H1 (cell line): ENCODE results near the gene POU2AF3. TPM values are rescaled to one million over a fixed set of nuclear protein-coding genes. Genes with fewer than 3 reads are reported as not detected.

Experiments used
- CTCF ChIA-PET: fragments of 300-600 bp; sonication (Branson Sonifier 250); formaldehyde crosslinking; loops from one replicate; lab custom pipeline; 2021; ENCODE audit not compliant: partially characterized antibody; lab: Charles Lee
- POLR2A ChIA-PET: fragments of 300-600 bp; sonication (Branson Sonifier 250); formaldehyde crosslinking; loops from one replicate; lab custom pipeline; 2021; ENCODE audit warnings: inconsistent platforms; ENCODE audit not compliant: partially characterized antibody; lab: Charles Lee
- DNase-seq, 2 experiments: peaks; one replicate each; pipeline versions ENCODE4 v3.0.0 to v3.0.0-alpha.2; 2010 to 2022; ENCODE audit warnings: low spot score in 2 of 2, low read depth in 1 of 2, mixed read lengths in 1 of 2
- FAIRE-seq: peaks from 2 replicates; lab custom pipeline; 2011; peaks lifted over from hg19 to GRCh38; lab: Jason Lieb, UNC
- H2AFZ ChIP-seq: 2 replicates; pipeline ENCODE4 v1.8.1; 2012; ENCODE audit warnings: low read length, inconsistent platforms
- H2AK5ac ChIP-seq: 2 replicates; pipeline ENCODE4 v1.6.1; 2013; ENCODE audit warnings: low read depth, low read length
- H2BK120ac ChIP-seq: replicated peaks from 2 replicates; pipeline ENCODE3; 2013; ENCODE audit warnings: low read depth, low read length, inconsistent platforms
- H2BK12ac ChIP-seq: 2 replicates; pipeline ENCODE4 v1.6.1; 2013; ENCODE audit warnings: low read depth, low read length
- H2BK15ac ChIP-seq: 2 replicates; pipeline ENCODE4 v1.6.1; 2013; ENCODE audit warnings: low read length
- H2BK20ac ChIP-seq: 2 replicates; pipeline ENCODE4 v1.6.1; 2013; ENCODE audit warnings: low read length
- H2BK5ac ChIP-seq: 2 replicates; pipeline ENCODE4 v1.6.1; 2013; ENCODE audit warnings: low read depth, low read length
- H3K14ac ChIP-seq: 2 replicates; pipeline ENCODE4 v1.6.1; 2013; ENCODE audit warnings: inconsistent platforms; ENCODE audit not compliant: insufficient read length
- H3K18ac ChIP-seq: 2 replicates; pipeline ENCODE4 v1.6.1; 2013; ENCODE audit warnings: low read length; ENCODE audit errors: extremely low read depth
- H3K23ac ChIP-seq: 2 replicates; pipeline ENCODE4 v1.6.1; 2013; ENCODE audit warnings: inconsistent platforms; ENCODE audit not compliant: insufficient read length
- H3K23me2 ChIP-seq: 2 replicates; pipeline ENCODE4 v1.6.1; 2013; ENCODE audit warnings: low read depth, low read length
- H3K27ac ChIP-seq: 2 replicates; pipeline ENCODE4 v1.6.1; 2011; ENCODE audit warnings: low read depth, low read length, inconsistent platforms
- H3K27me3 ChIP-seq, 4 experiments: replicated peaks in 1 of 4; 1 replicate in 1 of 4; 2 replicates in 3 of 4; pipeline versions ENCODE4 v1.6.1 to v1.8.1; 2011 to 2013; ENCODE audit warnings: low read length in 3 of 4, mild to moderate bottlenecking in 3 of 4, inconsistent platforms in 2 of 4, mixed read lengths in 2 of 4, moderate library complexity in 1 of 4; ENCODE audit not compliant: control insufficient read depth in 3 of 4, insufficient read depth in 3 of 4; ENCODE audit errors: extremely low read depth in 1 of 4
- H3K36me3 ChIP-seq, 4 experiments: 2 replicates each; pipeline versions ENCODE4 v1.6.1 to v1.8.1; 2011 to 2013; ENCODE audit warnings: mild to moderate bottlenecking in 4 of 4, low read length in 3 of 4, moderate library complexity in 2 of 4, control low read depth in 1 of 4, inconsistent platforms in 1 of 4; ENCODE audit not compliant: insufficient read depth in 4 of 4, control insufficient read depth in 2 of 4
- H3K4ac ChIP-seq: replicated peaks from 2 replicates; pipeline ENCODE3; 2013; ENCODE audit warnings: low read length, low read depth, mixed read lengths, inconsistent platforms; ENCODE audit not compliant: insufficient read length
- H3K4me1 ChIP-seq, 4 experiments: replicated peaks in 1 of 4; 1 replicate in 1 of 4; 2 replicates in 3 of 4; pipeline versions ENCODE4 v1.6.1 to v1.8.1; 2011 to 2013; ENCODE audit warnings: low read length in 3 of 4, inconsistent platforms in 2 of 4, mixed read lengths in 1 of 4; ENCODE audit not compliant: insufficient read depth in 4 of 4, control insufficient read depth in 3 of 4
- H3K4me2 ChIP-seq, 2 experiments: 2 replicates each; pipeline versions ENCODE4 v1.6.1 to v1.8.1; 2011 to 2013; ENCODE audit warnings: low read depth in 2 of 2, low read length in 2 of 2, control low read depth in 1 of 2, inconsistent platforms in 1 of 2, mild to moderate bottlenecking in 1 of 2; ENCODE audit not compliant: insufficient read depth in 1 of 2
- H3K4me3 ChIP-seq, 4 experiments: fragments of 200-600, 300-600 bp in 1 of 4; sonication (generic), shearing (Covaris generic), sonication (Bioruptor Twin) in 1 of 4; 2 replicates each; pipeline versions ENCODE4 v1.5.1 to v1.8.1; 2011 to 2016; ENCODE audit warnings: low read length in 4 of 4, low read depth in 3 of 4, control low read depth in 2 of 4, inconsistent platforms in 2 of 4, mild to moderate bottlenecking in 2 of 4, mixed read lengths in 1 of 4, moderate library complexity in 1 of 4; ENCODE audit not compliant: insufficient read depth in 2 of 4; ENCODE audit errors: extremely low read depth in 1 of 4
- H3K56ac ChIP-seq: replicated peaks from 2 replicates; pipeline ENCODE3; 2013; ENCODE audit warnings: low read depth, mild to moderate bottlenecking, mixed read lengths, low read length, inconsistent platforms; ENCODE audit not compliant: insufficient read length
- H3K79me1 ChIP-seq: 2 replicates; pipeline ENCODE4 v1.6.1; 2013; ENCODE audit warnings: low read depth, low read length, control low read depth
- H3K79me2 ChIP-seq, 2 experiments: 2 replicates each; pipeline versions ENCODE4 v1.6.1 to v1.8.1; 2012 to 2013; ENCODE audit warnings: low read length in 2 of 2, mild to moderate bottlenecking in 2 of 2, inconsistent platforms in 1 of 2; ENCODE audit not compliant: insufficient read depth in 2 of 2, control insufficient read depth in 1 of 2
- H3K9ac ChIP-seq, 4 experiments: replicated peaks in 1 of 4; 1 replicate in 1 of 4; 2 replicates in 3 of 4; pipeline versions ENCODE4 v1.6.1 to v1.8.1; 2011 to 2013; ENCODE audit warnings: low read depth in 3 of 4, low read length in 3 of 4, control low read depth in 2 of 4, mild to moderate bottlenecking in 2 of 4, moderate library complexity in 2 of 4, inconsistent platforms in 1 of 4; ENCODE audit errors: extremely low read depth in 1 of 4
- H3K9me3 ChIP-seq, 2 experiments: 2 replicates each; pipeline versions ENCODE4 v1.6.1 to v1.8.1; 2012 to 2013; ENCODE audit warnings: mild to moderate bottlenecking in 2 of 2, moderate library complexity in 2 of 2, control low read depth in 1 of 2, inconsistent platforms in 1 of 2, low read depth in 1 of 2, low read length in 1 of 2, mixed read lengths in 1 of 2; ENCODE audit not compliant: insufficient read depth in 2 of 2
- H4K20me1 ChIP-seq, 2 experiments: replicated peaks in 1 of 2; 2 replicates each; pipeline versions ENCODE3 to v1.8.1; 2011 to 2013; ENCODE audit warnings: inconsistent platforms in 2 of 2, low read length in 2 of 2, mild to moderate bottlenecking in 1 of 2; ENCODE audit not compliant: insufficient read depth in 2 of 2, control insufficient read depth in 1 of 2
- H4K5ac ChIP-seq: 2 replicates; pipeline ENCODE4 v1.6.1; 2013; ENCODE audit warnings: low read length, low read depth, mixed read lengths, inconsistent platforms; ENCODE audit not compliant: insufficient read length
- H4K8ac ChIP-seq: 2 replicates; pipeline ENCODE4 v1.8.0; 2013; ENCODE audit warnings: mild to moderate bottlenecking, moderate library complexity, low read length, inconsistent platforms; ENCODE audit not compliant: insufficient read depth; ENCODE audit errors: extremely low read depth
- H4K91ac ChIP-seq: replicated peaks from 2 replicates; pipeline ENCODE3; 2013; ENCODE audit warnings: low read length, mixed read lengths, inconsistent platforms; ENCODE audit not compliant: insufficient read length
- CHD2 ChIP-seq: IDR thresholded peaks from 2 replicates; pipeline ENCODE4 v1.6.1; 2012; ENCODE audit warnings: low read length, improper control_type of control experiment
- KDM1A ChIP-seq: fragments of 200-600, 300-600 bp; sonication (generic); IDR thresholded peaks from 2 replicates; pipeline ENCODE4 v1.7.1; 2016; ENCODE audit warnings: mild to moderate bottlenecking, low read length, borderline replicate concordance
- KDM4A ChIP-seq: IDR thresholded peaks from one replicate; pipeline ENCODE4 v1.7.1; 2012; ENCODE audit warnings: low read depth, mild to moderate bottlenecking, moderate library complexity, low read length, inconsistent platforms; ENCODE audit not compliant: severe bottlenecking
- SIX5 ChIP-seq: IDR thresholded peaks from 2 replicates; pipeline ENCODE4 v1.6.1; 2011; ENCODE audit warnings: mild to moderate bottlenecking, low read depth, low read length
- TEAD4 ChIP-seq: IDR thresholded peaks from 2 replicates; pipeline ENCODE4 v1.6.1; 2012; ENCODE audit warnings: low read depth, low read length, inconsistent platforms, mixed read lengths
- WGBS, 2 experiments: shearing (Covaris generic) in 1 of 2; methylation state at CpG; one replicate each; pipeline versions ENCODE4 v1.1.6 to v1.1.7; 2013 to 2015; ENCODE audit warnings: low lambda C conversion rate in 2 of 2, mixed read lengths in 2 of 2, inconsistent platforms in 1 of 2, low coverage in 1 of 2, missing lambda C conversion rate in 1 of 2; ENCODE audit not compliant: insufficient replicate concordance in 2 of 2, insufficient coverage in 1 of 2, insufficient read length in 1 of 2; ENCODE audit errors: extremely low coverage in 1 of 2, missing lambda C conversion rate in 1 of 2; 5-methylcytosine and 5-hydroxymethylcytosine counted together
- polyA plus RNA-seq, 7 experiments: library from polyadenylated mRNA; depleted of rRNA in 3 of 7; stranded (reverse) in 5 of 7; unstranded in 2 of 7; fragments of >200 nt in 5 of 7; fragments of 200-250 nt in 2 of 7; gene quantifications; 1 replicate in 5 of 7; 2 replicates in 1 of 7; 4 replicates in 1 of 7; pipeline versions ENCODE4 v1.2.1 to v1.2.3, GENCODE V29; 2011 to 2013; ENCODE audit warnings: missing spikeins in 2 of 7, mixed read lengths in 2 of 7
- total RNA-seq: library from RNA; stranded (reverse); fragmentation: NEBNext Ultra II Directional; extraction: Animal tissue kit (Norgen Biotek cat#: 25700); gene quantifications from 2 replicates; pipeline ENCODE4 v1.2.1, GENCODE V29; 2021

POU2AF3 gene
- total and polyA plus RNA-seq, 2 of the 8 experiments (the other 6 are each of a cell fraction or from before 2014, with no cell fraction given) = 1.2 to 5.7 TPM

DNA sequence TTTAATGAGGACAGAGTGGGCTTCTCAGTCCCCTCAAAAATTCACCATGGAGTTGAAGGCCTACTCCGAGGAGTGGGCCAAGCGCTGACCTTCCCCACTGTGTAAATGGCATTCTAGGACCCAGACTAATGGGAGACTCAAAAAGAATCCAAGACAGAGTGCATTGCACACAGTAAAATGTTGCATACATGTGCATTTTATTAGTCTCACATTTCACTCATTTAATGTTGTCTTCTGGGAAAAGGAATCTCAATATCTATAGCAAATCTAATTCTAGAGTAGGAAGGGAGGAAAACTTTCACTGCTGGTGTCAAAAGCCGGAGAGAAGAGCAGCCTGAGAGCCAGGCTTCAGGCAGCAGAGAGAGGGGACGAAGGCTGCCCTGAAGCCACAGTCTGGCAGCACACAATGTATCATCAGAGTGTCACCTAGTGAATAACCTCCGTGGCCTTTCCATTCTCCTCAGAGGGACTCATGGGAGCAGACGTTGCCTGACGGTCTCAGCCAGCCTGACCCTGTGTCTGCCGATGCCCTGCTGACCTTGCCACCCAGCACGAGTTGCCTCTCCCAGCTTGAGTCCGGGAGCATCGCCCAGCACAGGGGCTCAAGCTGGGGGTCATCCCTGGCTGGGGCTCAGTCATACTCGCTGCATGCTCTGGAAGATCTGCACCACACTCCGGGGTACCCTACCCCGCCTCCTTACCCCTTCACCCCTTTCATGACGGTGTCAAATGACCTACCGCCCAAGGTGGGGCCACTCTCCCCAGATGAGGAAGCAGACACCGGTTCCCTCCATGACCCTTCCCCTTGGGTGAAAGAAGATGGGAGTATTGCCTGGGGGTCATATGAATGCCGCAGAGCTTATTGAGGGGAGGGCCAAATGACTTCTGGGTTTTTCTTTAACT, 12.9 kb upstream of the POU2AF3 start:
- H4K5ac ChIP-seq = no peak overlapping the region
- TF ChIP-seq KDM4A (no peak), TEAD4 (no peak), CHD2 (no peak), SIX5 (no peak), KDM1A (no peak)
- POLR2A ChIA-PET = no interaction called here
- no peaks in the 10 kb centered on the region for H3K9me3 ChIP-seq
- CTCF ChIA-PET = interaction anchor here (0.6 to 16.7 kb wide), 13 partner anchors 11 to 624 kb away, joined by 3 to 484 read pairs (median 5); no protein-coding TSS in a partner anchor
- H3K4me3 ChIP-seq = no peak overlapping the region
- H3K56ac ChIP-seq = no peak overlapping the region
- H3K14ac ChIP-seq = no peak overlapping the region
- H4K8ac ChIP-seq = no peak overlapping the region
- H3K36me3 ChIP-seq = no peaks in the 10 kb centered on the region
- peaks cover 0 to 3% (median 0%) of the 10 kb centered on the region in 4 experiments; a peak in 2 of 7 replicates for H3K4me1 ChIP-seq
- no peak overlapping the region for H3K4ac ChIP-seq
- H2BK15ac ChIP-seq = no peak overlapping the region
- no peak overlapping the region for H4K91ac ChIP-seq
- no peak for DNase-seq
- no peaks in the 10 kb centered on the region for H3K23me2 ChIP-seq
- WGBS, 2 experiments = 80% methylated on average over 18 of the region's 18 CpGs; no CpG with 5 or more reads in 1 of the 2 experiments
- FAIRE-seq = no peak
- no peak overlapping the region for H2AK5ac ChIP-seq
- no peaks in the 10 kb centered on the region for H4K20me1 ChIP-seq
- H3K27ac ChIP-seq = no peak overlapping the region
- H2AFZ ChIP-seq = no peak overlapping the region
- H3K79me2 ChIP-seq = no peaks in the 10 kb centered on the region
- no peak overlapping the region for H3K23ac ChIP-seq
- H3K27me3 ChIP-seq = no peaks in the 10 kb centered on the region
- no peak overlapping the region for H3K4me2 ChIP-seq
- H2BK12ac ChIP-seq = no peak overlapping the region
- H3K79me1 ChIP-seq = no peaks in the 10 kb centered on the region
- no peak overlapping the region for H3K18ac ChIP-seq
- H3K9ac ChIP-seq = no peak overlapping the region
- no peak overlapping the region for H2BK120ac ChIP-seq
- H2BK20ac ChIP-seq = no peak overlapping the region
- no peak overlapping the region for H2BK5ac ChIP-seq
